ENCODE measurements around the gene FBXO17. TPM values are rescaled to one million over a fixed set of nuclear protein-coding genes. Genes with fewer than 3 reads are reported as not detected.

FBXO17 gene
- total RNA-seq, 1 experiment from 2014 or later = not detected

DNA sequence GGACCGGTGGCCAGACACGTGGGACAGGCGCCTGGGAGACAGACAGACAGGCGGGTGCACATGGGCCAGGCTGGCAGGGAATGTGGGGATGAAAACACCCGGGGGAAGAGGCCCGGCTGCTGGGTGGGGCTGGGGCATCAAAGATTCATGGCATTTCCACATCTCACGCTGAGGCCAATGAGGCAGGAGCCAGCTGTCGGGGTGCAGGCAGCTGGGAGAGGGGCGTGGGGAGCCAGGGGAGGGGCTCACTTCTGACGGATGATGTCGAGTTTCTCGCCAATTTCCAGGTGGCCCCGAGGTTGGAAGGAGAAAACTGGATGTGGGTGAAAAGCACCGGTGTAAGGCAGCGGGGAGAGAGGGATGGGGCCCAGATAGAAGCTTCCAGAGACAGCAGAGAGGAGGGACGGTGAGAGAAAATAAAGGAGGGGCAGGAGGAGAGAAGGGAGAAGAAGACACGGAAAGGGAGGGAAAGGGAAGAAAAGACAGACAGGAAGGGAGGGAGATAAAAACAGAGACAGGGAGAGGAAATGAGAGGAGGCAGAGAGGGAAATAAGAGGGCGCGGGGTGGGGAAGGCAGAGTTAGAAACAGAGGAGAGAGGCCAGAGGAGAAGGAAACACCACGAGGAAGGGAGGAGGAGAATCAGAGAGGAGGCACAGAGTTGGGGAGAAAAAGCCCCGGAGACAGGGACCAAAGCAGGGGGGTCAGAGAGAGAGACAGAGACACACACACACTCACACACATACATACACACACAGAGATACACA, 55.5 kb downstream of the FBXO17 start:
- Histone ChIP-seq H3K36me3 (ENCODE audit: insufficient read depth, low read length) (0 out of 2 replicates have a peak, but pooled peaks cover 3% of the 10 kb centered on the region), H3K9me2 (replicated peaks; ENCODE audit: insufficient read depth, low read length) (no peaks in the 10 kb centered on the region), H3K79me2 (ENCODE audit: low read length) (no peaks in the 10 kb centered on the region), H3K27ac (ENCODE audit: low read length) (no peak overlapping the region), H3K9me3 (ENCODE audit: low read length) (no peaks in the 10 kb centered on the region), H3K9ac (ENCODE audit: low read length) (no peak overlapping the region), H3K4me2 (ENCODE audit: low read depth, low read length, poor library complexity, severe bottlenecking) (no peak overlapping the region), H3K4me1 (ENCODE audit: low read length) (no peaks in the 10 kb centered on the region), H3K27me3 (ENCODE audit: low read length) (no peaks in the 10 kb centered on the region), H2AFZ (ENCODE audit: low read length) (no peak overlapping the region), H4K20me1 (ENCODE audit: insufficient read depth, low read depth, low read length) (no peaks in the 10 kb centered on the region), H3K4me3 (ENCODE audit: low read length) (no peak overlapping the region)
- DNase-seq = no peak

DNA sequence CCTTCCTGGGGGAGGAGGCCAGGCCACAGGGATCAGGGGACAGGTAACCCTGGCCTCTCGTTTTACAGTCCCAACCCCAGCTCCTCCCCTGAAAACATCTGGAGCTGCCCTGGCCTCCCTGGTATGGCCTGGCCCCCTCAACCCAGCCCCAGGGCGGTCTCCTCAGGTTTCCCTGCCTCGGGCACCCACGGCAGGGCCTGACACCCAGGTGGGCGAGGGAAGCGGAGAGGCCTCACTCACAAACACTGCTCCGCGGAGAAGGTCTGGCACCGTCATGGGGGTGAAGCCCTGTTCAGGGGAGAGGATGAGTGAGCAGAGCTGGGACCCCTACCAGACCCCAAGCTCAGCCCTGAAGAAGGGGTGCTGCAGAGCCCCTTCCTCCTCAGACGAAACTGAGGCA, 57.0 kb downstream of the FBXO17 start:
- Histone ChIP-seq H3K9ac (ENCODE audit: low read length) (no peak overlapping the region), H3K4me3 (ENCODE audit: low read length) (no peak overlapping the region), H3K4me1 (ENCODE audit: low read length) (no peaks in the 10 kb centered on the region), H3K9me3 (ENCODE audit: low read length) (no peaks in the 10 kb centered on the region), H3K9me2 (replicated peaks; ENCODE audit: insufficient read depth, low read length) (no peaks in the 10 kb centered on the region), H3K27ac (ENCODE audit: low read length) (no peak overlapping the region), H3K4me2 (ENCODE audit: low read depth, low read length, poor library complexity, severe bottlenecking) (no peak overlapping the region), H3K36me3 (ENCODE audit: insufficient read depth, low read length) (no peaks in the 10 kb centered on the region), H4K20me1 (ENCODE audit: insufficient read depth, low read depth, low read length) (no peaks in the 10 kb centered on the region), H3K79me2 (ENCODE audit: low read length) (no peaks in the 10 kb centered on the region), H3K27me3 (ENCODE audit: low read length) (no peaks in the 10 kb centered on the region), H2AFZ (ENCODE audit: low read length) (no peak overlapping the region)
- DNase-seq = no peak

DNA sequence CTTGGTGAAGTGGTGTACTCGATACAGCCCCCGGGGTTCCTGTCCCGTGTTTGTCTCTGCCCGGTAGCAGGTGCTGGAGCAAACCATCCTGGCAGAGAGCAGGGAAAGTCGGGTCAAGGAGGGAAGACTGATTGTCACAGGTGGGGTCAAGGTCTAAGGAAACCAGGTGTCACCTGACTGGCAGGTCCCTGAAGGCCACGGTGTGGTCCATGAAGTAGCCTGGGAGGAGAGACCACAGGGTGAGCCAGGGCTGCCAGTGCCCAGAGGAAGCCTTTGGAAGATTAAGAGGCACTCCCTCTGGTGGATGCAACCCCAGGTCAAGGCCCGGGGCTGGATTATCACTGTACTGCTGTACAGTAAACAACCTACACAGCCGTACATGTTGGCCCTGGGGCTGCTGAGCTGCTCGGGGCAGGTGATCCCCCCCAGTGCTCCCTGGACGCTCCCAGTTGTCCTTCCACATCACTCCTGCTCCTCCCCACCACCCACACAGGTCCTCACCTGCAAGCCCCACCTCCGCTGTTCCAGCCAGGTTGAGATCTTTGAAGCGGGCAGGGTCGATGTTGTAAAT, 57.5 kb downstream of the FBXO17 start:
- no peaks in the 10 kb centered on the region for H3K9me2 ChIP-seq (replicated peaks; ENCODE audit: insufficient read depth, low read length)
- H3K79me2 ChIP-seq (ENCODE audit: low read length) = no peaks in the 10 kb centered on the region
- no peaks in the 10 kb centered on the region for H3K27me3 ChIP-seq (ENCODE audit: low read length)
- no peak overlapping the region for H2AFZ ChIP-seq (ENCODE audit: low read length)
- H4K20me1 ChIP-seq (ENCODE audit: insufficient read depth, low read depth, low read length) = no peaks in the 10 kb centered on the region
- H3K4me2 ChIP-seq (ENCODE audit: low read depth, low read length, poor library complexity, severe bottlenecking) = no peak overlapping the region
- no peaks in the 10 kb centered on the region for H3K36me3 ChIP-seq (ENCODE audit: insufficient read depth, low read length)
- H3K27ac ChIP-seq (ENCODE audit: low read length) = no peak overlapping the region
- no peak for DNase-seq
- no peaks in the 10 kb centered on the region for H3K9me3 ChIP-seq (ENCODE audit: low read length)
- H3K9ac ChIP-seq (ENCODE audit: low read length) = no peak overlapping the region
- H3K4me1 ChIP-seq (ENCODE audit: low read length) = no peaks in the 10 kb centered on the region
- no peak overlapping the region for H3K4me3 ChIP-seq (ENCODE audit: low read length)

DNA sequence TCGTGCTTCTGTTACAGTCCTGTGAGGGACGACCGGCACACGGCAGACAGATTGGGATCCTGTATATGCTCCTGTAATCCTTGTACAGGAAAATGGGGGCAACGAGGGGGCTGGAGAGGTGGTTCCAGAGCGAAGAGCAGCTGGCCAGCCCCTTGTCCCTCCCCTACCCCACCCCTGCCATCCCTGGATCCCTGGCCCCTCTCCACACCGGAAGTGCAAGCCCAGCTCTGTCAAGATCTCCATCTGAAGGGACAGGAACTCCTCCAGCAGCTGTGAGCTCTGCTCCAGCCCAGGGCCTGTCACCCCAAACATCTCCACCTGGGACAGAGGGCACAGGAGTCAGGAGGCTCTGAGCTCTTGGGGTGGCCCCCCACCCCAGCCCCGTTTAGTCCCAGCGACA, 58.0 kb downstream of the FBXO17 start:
- Histone ChIP-seq H3K27ac (ENCODE audit: low read length) (no peak overlapping the region), H3K4me3 (ENCODE audit: low read length) (no peak overlapping the region), H3K27me3 (ENCODE audit: low read length) (no peaks in the 10 kb centered on the region), H3K9me2 (replicated peaks; ENCODE audit: insufficient read depth, low read length) (no peaks in the 10 kb centered on the region), H4K20me1 (ENCODE audit: insufficient read depth, low read depth, low read length) (no peaks in the 10 kb centered on the region), H3K79me2 (ENCODE audit: low read length) (no peaks in the 10 kb centered on the region), H3K9ac (ENCODE audit: low read length) (no peak overlapping the region), H3K36me3 (ENCODE audit: insufficient read depth, low read length) (no peaks in the 10 kb centered on the region), H2AFZ (ENCODE audit: low read length) (no peak overlapping the region), H3K4me2 (ENCODE audit: low read depth, low read length, poor library complexity, severe bottlenecking) (no peak overlapping the region), H3K9me3 (ENCODE audit: low read length) (no peaks in the 10 kb centered on the region), H3K4me1 (ENCODE audit: low read length) (no peaks in the 10 kb centered on the region)
- no peak for DNase-seq

DNA sequence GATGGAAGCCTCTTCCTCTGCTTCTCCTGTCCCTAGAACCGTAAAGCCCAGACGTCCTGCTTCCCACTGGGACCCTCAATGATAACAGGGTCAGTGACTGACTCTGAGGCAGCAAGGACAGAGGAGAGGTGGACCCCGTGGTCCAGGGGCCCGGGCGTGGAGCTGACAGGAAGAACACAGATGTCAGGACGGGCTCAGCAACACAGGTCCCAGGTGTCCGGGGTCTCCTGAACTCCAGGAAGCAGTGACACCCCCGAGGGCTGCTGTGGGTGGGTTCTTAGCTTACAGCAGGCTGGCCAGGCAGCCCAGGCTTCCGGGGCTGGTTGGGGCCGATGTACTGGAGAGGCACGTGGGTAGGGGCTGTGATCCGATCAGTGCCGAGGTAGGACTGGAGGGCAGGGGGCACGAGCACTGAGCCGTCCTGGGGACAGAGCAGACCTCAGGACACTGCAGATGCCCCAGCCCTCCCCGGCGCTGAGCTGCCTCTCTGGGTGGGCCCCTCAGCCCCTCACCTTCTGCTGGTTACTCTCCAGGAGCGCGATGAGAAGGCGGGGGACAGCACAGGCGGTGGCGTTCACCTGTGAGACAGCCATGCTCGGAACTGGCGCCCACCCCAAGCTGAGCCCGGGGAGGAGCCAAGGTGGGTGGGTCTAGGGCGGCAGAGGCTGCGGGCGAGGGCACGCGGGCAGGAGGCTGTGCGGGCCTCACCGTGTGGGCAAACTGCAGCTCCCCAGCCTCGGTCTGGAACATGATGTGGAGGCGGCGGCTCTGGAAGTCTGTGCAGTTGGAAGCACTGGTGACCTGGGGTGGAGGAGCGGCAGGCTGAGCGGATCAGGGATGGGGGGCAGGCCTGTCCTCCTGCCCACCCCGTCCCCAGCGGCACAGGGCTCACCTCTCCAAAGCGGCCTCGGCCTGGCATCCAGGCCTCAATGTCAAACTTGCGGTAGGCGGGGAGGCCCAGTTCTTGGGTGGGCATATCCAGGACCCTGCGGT, 59.9 kb downstream of the FBXO17 start:
- Histone ChIP-seq H4K20me1 (ENCODE audit: insufficient read depth, low read depth, low read length) (no peaks in the 10 kb centered on the region), H3K4me1 (ENCODE audit: low read length) (no peaks in the 10 kb centered on the region), H3K9me2 (replicated peaks; ENCODE audit: insufficient read depth, low read length) (no peaks in the 10 kb centered on the region), H2AFZ (ENCODE audit: low read length) (no peak overlapping the region), H3K27ac (ENCODE audit: low read length) (no peak overlapping the region), H3K27me3 (ENCODE audit: low read length) (no peaks in the 10 kb centered on the region), H3K4me2 (ENCODE audit: low read depth, low read length, poor library complexity, severe bottlenecking) (no peak overlapping the region), H3K4me3 (ENCODE audit: low read length) (no peak overlapping the region), H3K9ac (ENCODE audit: low read length) (no peak overlapping the region), H3K9me3 (ENCODE audit: low read length) (no peaks in the 10 kb centered on the region), H3K36me3 (ENCODE audit: insufficient read depth, low read length) (no peaks in the 10 kb centered on the region), H3K79me2 (ENCODE audit: low read length) (no peaks in the 10 kb centered on the region)
- DNase-seq = no peak

DNA sequence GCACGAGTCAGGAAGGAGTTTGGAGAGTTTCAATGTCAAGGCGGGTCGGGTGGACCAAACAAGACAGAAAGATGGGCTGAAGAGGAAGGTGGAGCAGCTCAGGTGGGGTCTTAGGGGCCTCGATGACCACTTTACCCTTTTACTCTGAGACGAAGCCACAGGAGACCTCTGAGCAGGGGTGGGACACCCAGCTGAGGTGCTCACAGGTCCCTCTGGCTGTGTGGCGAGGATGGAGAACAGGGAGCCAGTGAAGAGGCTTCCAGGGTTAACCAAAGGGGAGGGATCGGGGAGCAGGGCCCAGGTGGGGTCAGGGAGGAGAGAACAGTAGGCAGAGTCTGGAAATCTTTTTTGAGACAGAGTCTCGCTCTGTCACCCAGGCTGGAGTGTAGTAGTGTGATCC, 61.6 kb downstream of the FBXO17 start:
- H3K36me3 ChIP-seq (ENCODE audit: insufficient read depth, low read length) = no peaks in the 10 kb centered on the region
- no peaks in the 10 kb centered on the region for H3K9me3 ChIP-seq (ENCODE audit: low read length)
- H3K4me2 ChIP-seq (ENCODE audit: low read depth, low read length, poor library complexity, severe bottlenecking) = no peak overlapping the region
- no peaks in the 10 kb centered on the region for H3K9me2 ChIP-seq (replicated peaks; ENCODE audit: insufficient read depth, low read length)
- H4K20me1 ChIP-seq (ENCODE audit: insufficient read depth, low read depth, low read length) = no peaks in the 10 kb centered on the region
- H2AFZ ChIP-seq (ENCODE audit: low read length) = no peak overlapping the region
- no peaks in the 10 kb centered on the region for H3K4me1 ChIP-seq (ENCODE audit: low read length)
- H3K27me3 ChIP-seq (ENCODE audit: low read length) = no peaks in the 10 kb centered on the region
- no peaks in the 10 kb centered on the region for H3K79me2 ChIP-seq (ENCODE audit: low read length)
- H3K27ac ChIP-seq (ENCODE audit: low read length) = no peak overlapping the region
- no peak for DNase-seq
- no peak overlapping the region for H3K4me3 ChIP-seq (ENCODE audit: low read length)
- H3K9ac ChIP-seq (ENCODE audit: low read length) = no peak overlapping the region

DNA sequence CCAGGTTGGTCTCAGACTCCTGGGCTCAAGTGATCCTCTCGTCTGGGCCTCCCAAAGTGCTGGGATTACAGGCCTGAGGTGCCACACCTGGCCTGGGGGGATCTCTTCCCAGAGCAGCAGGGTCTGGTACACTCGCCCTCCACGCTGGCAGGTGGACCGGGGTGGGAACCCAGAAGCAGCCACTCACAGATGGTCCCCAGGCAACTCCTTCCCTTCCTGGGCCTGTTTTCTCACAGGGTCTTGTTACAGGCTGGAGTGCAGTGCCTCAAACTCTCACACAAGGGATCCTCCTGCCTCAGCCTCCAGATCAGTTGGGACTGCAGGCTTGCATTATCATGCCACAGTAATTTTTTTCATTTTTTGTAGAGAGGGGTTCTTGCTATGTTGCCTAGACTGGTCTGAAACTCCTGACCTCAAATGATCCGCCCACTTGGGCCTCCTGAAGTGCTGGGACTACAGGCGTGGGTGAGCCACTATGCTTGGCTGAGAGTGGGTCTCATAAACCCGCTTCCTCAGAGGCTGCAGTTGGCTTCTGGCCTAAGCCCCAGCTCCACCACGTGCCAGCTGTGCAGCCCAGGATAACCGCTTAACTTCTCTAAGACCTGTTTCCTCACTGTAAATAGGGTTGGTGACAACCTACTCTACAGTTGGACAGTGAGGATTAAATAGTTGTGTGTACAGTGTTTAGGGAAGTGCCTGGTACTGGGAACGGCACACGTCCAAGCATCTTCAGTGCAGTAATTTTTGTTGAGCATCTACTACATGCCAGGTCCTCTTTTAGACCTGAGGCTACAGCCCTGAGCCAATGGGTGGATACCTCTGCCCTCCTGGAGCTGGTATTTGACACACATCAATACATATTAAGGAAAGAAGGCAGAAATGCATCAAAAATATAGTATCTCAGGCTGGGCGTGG, 62.7 kb downstream of the FBXO17 start:
- H2AFZ ChIP-seq (ENCODE audit: low read length) = no peak overlapping the region
- H3K9me3 ChIP-seq (ENCODE audit: low read length) = no peaks in the 10 kb centered on the region
- no peaks in the 10 kb centered on the region for H3K79me2 ChIP-seq (ENCODE audit: low read length)
- no peaks in the 10 kb centered on the region for H3K36me3 ChIP-seq (ENCODE audit: insufficient read depth, low read length)
- no peaks in the 10 kb centered on the region for H4K20me1 ChIP-seq (ENCODE audit: insufficient read depth, low read depth, low read length)
- H3K9ac ChIP-seq (ENCODE audit: low read length) = no peak overlapping the region
- H3K27me3 ChIP-seq (ENCODE audit: low read length) = no peaks in the 10 kb centered on the region
- no peak overlapping the region for H3K27ac ChIP-seq (ENCODE audit: low read length)
- no peak for DNase-seq
- H3K4me1 ChIP-seq (ENCODE audit: low read length) = no peaks in the 10 kb centered on the region
- no peak overlapping the region for H3K4me2 ChIP-seq (ENCODE audit: low read depth, low read length, poor library complexity, severe bottlenecking)
- no peaks in the 10 kb centered on the region for H3K9me2 ChIP-seq (replicated peaks; ENCODE audit: insufficient read depth, low read length)
- no peak overlapping the region for H3K4me3 ChIP-seq (ENCODE audit: low read length)
